H1 (cell line): ENCODE measurements around the gene FAM161A. TPM values are rescaled to one million over a fixed set of nuclear protein-coding genes. Genes with fewer than 3 reads are reported as not detected.

Experiments used
- CTCF ChIA-PET: fragments of 300-600 bp; sonication (Branson Sonifier 250); formaldehyde crosslinking; loops from one replicate; lab custom pipeline; 2021; ENCODE audit not compliant: partially characterized antibody; lab: Charles Lee
- POLR2A ChIA-PET: fragments of 300-600 bp; sonication (Branson Sonifier 250); formaldehyde crosslinking; loops from one replicate; lab custom pipeline; 2021; ENCODE audit warnings: inconsistent platforms; ENCODE audit not compliant: partially characterized antibody; lab: Charles Lee
- DNase-seq, 2 experiments: peaks; one replicate each; pipeline versions ENCODE4 v3.0.0 to v3.0.0-alpha.2; 2010 to 2022; ENCODE audit warnings: low spot score in 2 of 2, low read depth in 1 of 2, mixed read lengths in 1 of 2
- FAIRE-seq: peaks from 2 replicates; lab custom pipeline; 2011; peaks lifted over from hg19 to GRCh38; lab: Jason Lieb, UNC
- H2AFZ ChIP-seq: 2 replicates; pipeline ENCODE4 v1.8.1; 2012; ENCODE audit warnings: low read length, inconsistent platforms
- H2AK5ac ChIP-seq: 2 replicates; pipeline ENCODE4 v1.6.1; 2013; ENCODE audit warnings: low read depth, low read length
- H2BK120ac ChIP-seq: replicated peaks from 2 replicates; pipeline ENCODE3; 2013; ENCODE audit warnings: low read depth, low read length, inconsistent platforms
- H2BK12ac ChIP-seq: 2 replicates; pipeline ENCODE4 v1.6.1; 2013; ENCODE audit warnings: low read depth, low read length
- H2BK15ac ChIP-seq: 2 replicates; pipeline ENCODE4 v1.6.1; 2013; ENCODE audit warnings: low read length
- H2BK20ac ChIP-seq: 2 replicates; pipeline ENCODE4 v1.6.1; 2013; ENCODE audit warnings: low read length
- H2BK5ac ChIP-seq: 2 replicates; pipeline ENCODE4 v1.6.1; 2013; ENCODE audit warnings: low read depth, low read length
- H3K14ac ChIP-seq: 2 replicates; pipeline ENCODE4 v1.6.1; 2013; ENCODE audit warnings: inconsistent platforms; ENCODE audit not compliant: insufficient read length
- H3K18ac ChIP-seq: 2 replicates; pipeline ENCODE4 v1.6.1; 2013; ENCODE audit warnings: low read length; ENCODE audit errors: extremely low read depth
- H3K23ac ChIP-seq: 2 replicates; pipeline ENCODE4 v1.6.1; 2013; ENCODE audit warnings: inconsistent platforms; ENCODE audit not compliant: insufficient read length
- H3K23me2 ChIP-seq: 2 replicates; pipeline ENCODE4 v1.6.1; 2013; ENCODE audit warnings: low read depth, low read length
- H3K27ac ChIP-seq: 2 replicates; pipeline ENCODE4 v1.6.1; 2011; ENCODE audit warnings: low read depth, low read length, inconsistent platforms
- H3K27me3 ChIP-seq, 4 experiments: replicated peaks in 1 of 4; 1 replicate in 1 of 4; 2 replicates in 3 of 4; pipeline versions ENCODE4 v1.6.1 to v1.8.1; 2011 to 2013; ENCODE audit warnings: low read length in 3 of 4, mild to moderate bottlenecking in 3 of 4, inconsistent platforms in 2 of 4, mixed read lengths in 2 of 4, moderate library complexity in 1 of 4; ENCODE audit not compliant: control insufficient read depth in 3 of 4, insufficient read depth in 3 of 4; ENCODE audit errors: extremely low read depth in 1 of 4
- H3K36me3 ChIP-seq, 4 experiments: 2 replicates each; pipeline versions ENCODE4 v1.6.1 to v1.8.1; 2011 to 2013; ENCODE audit warnings: mild to moderate bottlenecking in 4 of 4, low read length in 3 of 4, moderate library complexity in 2 of 4, control low read depth in 1 of 4, inconsistent platforms in 1 of 4; ENCODE audit not compliant: insufficient read depth in 4 of 4, control insufficient read depth in 2 of 4
- H3K4ac ChIP-seq: replicated peaks from 2 replicates; pipeline ENCODE3; 2013; ENCODE audit warnings: low read length, low read depth, mixed read lengths, inconsistent platforms; ENCODE audit not compliant: insufficient read length
- H3K4me1 ChIP-seq, 4 experiments: replicated peaks in 1 of 4; 1 replicate in 1 of 4; 2 replicates in 3 of 4; pipeline versions ENCODE4 v1.6.1 to v1.8.1; 2011 to 2013; ENCODE audit warnings: low read length in 3 of 4, inconsistent platforms in 2 of 4, mixed read lengths in 1 of 4; ENCODE audit not compliant: insufficient read depth in 4 of 4, control insufficient read depth in 3 of 4
- H3K4me2 ChIP-seq, 2 experiments: 2 replicates each; pipeline versions ENCODE4 v1.6.1 to v1.8.1; 2011 to 2013; ENCODE audit warnings: low read depth in 2 of 2, low read length in 2 of 2, control low read depth in 1 of 2, inconsistent platforms in 1 of 2, mild to moderate bottlenecking in 1 of 2; ENCODE audit not compliant: insufficient read depth in 1 of 2
- H3K4me3 ChIP-seq, 4 experiments: fragments of 200-600, 300-600 bp in 1 of 4; sonication (generic), shearing (Covaris generic), sonication (Bioruptor Twin) in 1 of 4; 2 replicates each; pipeline versions ENCODE4 v1.5.1 to v1.8.1; 2011 to 2016; ENCODE audit warnings: low read length in 4 of 4, low read depth in 3 of 4, control low read depth in 2 of 4, inconsistent platforms in 2 of 4, mild to moderate bottlenecking in 2 of 4, mixed read lengths in 1 of 4, moderate library complexity in 1 of 4; ENCODE audit not compliant: insufficient read depth in 2 of 4; ENCODE audit errors: extremely low read depth in 1 of 4
- H3K56ac ChIP-seq: replicated peaks from 2 replicates; pipeline ENCODE3; 2013; ENCODE audit warnings: low read depth, mild to moderate bottlenecking, mixed read lengths, low read length, inconsistent platforms; ENCODE audit not compliant: insufficient read length
- H3K79me1 ChIP-seq: 2 replicates; pipeline ENCODE4 v1.6.1; 2013; ENCODE audit warnings: low read depth, low read length, control low read depth
- H3K79me2 ChIP-seq, 2 experiments: 2 replicates each; pipeline versions ENCODE4 v1.6.1 to v1.8.1; 2012 to 2013; ENCODE audit warnings: low read length in 2 of 2, mild to moderate bottlenecking in 2 of 2, inconsistent platforms in 1 of 2; ENCODE audit not compliant: insufficient read depth in 2 of 2, control insufficient read depth in 1 of 2
- H3K9ac ChIP-seq, 4 experiments: replicated peaks in 1 of 4; 1 replicate in 1 of 4; 2 replicates in 3 of 4; pipeline versions ENCODE4 v1.6.1 to v1.8.1; 2011 to 2013; ENCODE audit warnings: low read depth in 3 of 4, low read length in 3 of 4, control low read depth in 2 of 4, mild to moderate bottlenecking in 2 of 4, moderate library complexity in 2 of 4, inconsistent platforms in 1 of 4; ENCODE audit errors: extremely low read depth in 1 of 4
- H3K9me3 ChIP-seq, 2 experiments: 2 replicates each; pipeline versions ENCODE4 v1.6.1 to v1.8.1; 2012 to 2013; ENCODE audit warnings: mild to moderate bottlenecking in 2 of 2, moderate library complexity in 2 of 2, control low read depth in 1 of 2, inconsistent platforms in 1 of 2, low read depth in 1 of 2, low read length in 1 of 2, mixed read lengths in 1 of 2; ENCODE audit not compliant: insufficient read depth in 2 of 2
- H4K20me1 ChIP-seq, 2 experiments: replicated peaks in 1 of 2; 2 replicates each; pipeline versions ENCODE3 to v1.8.1; 2011 to 2013; ENCODE audit warnings: inconsistent platforms in 2 of 2, low read length in 2 of 2, mild to moderate bottlenecking in 1 of 2; ENCODE audit not compliant: insufficient read depth in 2 of 2, control insufficient read depth in 1 of 2
- H4K5ac ChIP-seq: 2 replicates; pipeline ENCODE4 v1.6.1; 2013; ENCODE audit warnings: low read length, low read depth, mixed read lengths, inconsistent platforms; ENCODE audit not compliant: insufficient read length
- H4K8ac ChIP-seq: 2 replicates; pipeline ENCODE4 v1.8.0; 2013; ENCODE audit warnings: mild to moderate bottlenecking, moderate library complexity, low read length, inconsistent platforms; ENCODE audit not compliant: insufficient read depth; ENCODE audit errors: extremely low read depth
- H4K91ac ChIP-seq: replicated peaks from 2 replicates; pipeline ENCODE3; 2013; ENCODE audit warnings: low read length, mixed read lengths, inconsistent platforms; ENCODE audit not compliant: insufficient read length
- CHD1 ChIP-seq: IDR thresholded peaks from 2 replicates; pipeline ENCODE4 v1.6.1; 2012; ENCODE audit warnings: low read depth, low read length, improper control_type of control experiment
- CREB1 ChIP-seq: IDR thresholded peaks from 2 replicates; pipeline ENCODE4 v1.6.1; 2012; ENCODE audit warnings: inconsistent platforms
- HDAC2 ChIP-seq, 2 experiments: fragments of 300-600 bp in 1 of 2; sonication (generic) in 1 of 2; IDR thresholded peaks; 2 replicates each; pipeline ENCODE4 v1.6.1; 2011 to 2012; ENCODE audit warnings: low read depth in 2 of 2, low read length in 2 of 2, mild to moderate bottlenecking in 2 of 2, moderate library complexity in 2 of 2, borderline replicate concordance in 1 of 2, inconsistent platforms in 1 of 2
- KDM1A ChIP-seq: fragments of 200-600, 300-600 bp; sonication (generic); IDR thresholded peaks from 2 replicates; pipeline ENCODE4 v1.7.1; 2016; ENCODE audit warnings: mild to moderate bottlenecking, low read length, borderline replicate concordance
- RAD21 ChIP-seq, 2 experiments: IDR thresholded peaks in 1 of 2; conservative IDR thresholded peaks in 1 of 2; 2 replicates each; pipeline ENCODE4 v1.6.1; 2011; ENCODE audit warnings: low read depth in 2 of 2, low read length in 2 of 2, improper control_type of control experiment in 1 of 2, inconsistent platforms in 1 of 2, mild to moderate bottlenecking in 1 of 2, moderate library complexity in 1 of 2
- RNF2 ChIP-seq: fragments of 200-900, 300-1000 bp; sonication (generic); IDR thresholded peaks from 2 replicates; pipeline ENCODE4 v1.7.1; 2016; ENCODE audit warnings: borderline replicate concordance, low read depth, mild to moderate bottlenecking, antibody characterized with exemption, low read length; ENCODE audit not compliant: poor library complexity, severe bottlenecking; ENCODE audit errors: missing control alignments
- TEAD4 ChIP-seq: IDR thresholded peaks from 2 replicates; pipeline ENCODE4 v1.6.1; 2012; ENCODE audit warnings: low read depth, low read length, inconsistent platforms, mixed read lengths
- WGBS, 2 experiments: shearing (Covaris generic) in 1 of 2; methylation state at CpG; one replicate each; pipeline versions ENCODE4 v1.1.6 to v1.1.7; 2013 to 2015; ENCODE audit warnings: low lambda C conversion rate in 2 of 2, mixed read lengths in 2 of 2, inconsistent platforms in 1 of 2, low coverage in 1 of 2, missing lambda C conversion rate in 1 of 2; ENCODE audit not compliant: insufficient replicate concordance in 2 of 2, insufficient coverage in 1 of 2, insufficient read length in 1 of 2; ENCODE audit errors: extremely low coverage in 1 of 2, missing lambda C conversion rate in 1 of 2; 5-methylcytosine and 5-hydroxymethylcytosine counted together
- polyA plus RNA-seq, 7 experiments: library from polyadenylated mRNA; depleted of rRNA in 3 of 7; stranded (reverse) in 5 of 7; unstranded in 2 of 7; fragments of >200 nt in 5 of 7; fragments of 200-250 nt in 2 of 7; gene quantifications; 1 replicate in 5 of 7; 2 replicates in 1 of 7; 4 replicates in 1 of 7; pipeline versions ENCODE4 v1.2.1 to v1.2.3, GENCODE V29; 2011 to 2013; ENCODE audit warnings: missing spikeins in 2 of 7, mixed read lengths in 2 of 7
- total RNA-seq: library from RNA; stranded (reverse); fragmentation: NEBNext Ultra II Directional; extraction: Animal tissue kit (Norgen Biotek cat#: 25700); gene quantifications from 2 replicates; pipeline ENCODE4 v1.2.1, GENCODE V29; 2021
- TF ChIP-seq, protein P1 (sequence below): IDR thresholded peaks from 2 replicates; pipeline ENCODE4 v1.6.1; 2012; ENCODE audit warnings: inconsistent platforms

Gene FAM161A
- total and polyA plus RNA-seq, 2 of the 8 experiments (the other 6 are each of a cell fraction or from before 2014, with no cell fraction given) = 1.6 to 9.7 TPM

GRCh38 chr2:61862085-61862484 is 8.2 kb upstream of the FAM161A start:
- H3K4me2 ChIP-seq = no peak overlapping the region
- H3K18ac ChIP-seq = no peak overlapping the region
- ChIA-PET CTCF (interaction anchor here (0.6 kb wide), 1 partner anchor 39 kb away, joined by 3 read pairs; no protein-coding TSS in a partner anchor), POLR2A (interaction anchor here (1.5 kb wide), 1 partner anchor 9 kb away, joined by 5 read pairs; no protein-coding TSS in a partner anchor)
- no peak overlapping the region for H4K5ac ChIP-seq
- H3K27ac ChIP-seq = no peak overlapping the region
- H3K4me1 ChIP-seq = no peaks in the 10 kb centered on the region
- no peak overlapping the region for H3K14ac ChIP-seq
- no peak overlapping the region for H2BK5ac ChIP-seq
- WGBS, 2 experiments = 95% methylated on average over 5 of the region's 5 CpGs; no CpG with 5 or more reads in 1 of the 2 experiments
- no peak overlapping the region for H2BK15ac ChIP-seq
- H2AFZ ChIP-seq = no peak overlapping the region
- H3K9me3 ChIP-seq = no peaks in the 10 kb centered on the region
- DNase-seq (no peak), FAIRE-seq (no peak)
- no peak overlapping the region for H3K9ac ChIP-seq
- no peak overlapping the region for H3K56ac ChIP-seq
- no peak overlapping the region for H4K8ac ChIP-seq
- H3K36me3 ChIP-seq = peaks cover 0 to 18% (median 3%) of the 10 kb centered on the region in 4 experiments; a peak in 4 of 8 replicates
- no peak overlapping the region for H3K4ac ChIP-seq
- H3K79me1 ChIP-seq = no peaks in the 10 kb centered on the region
- no peak overlapping the region for H2AK5ac ChIP-seq
- H2BK120ac ChIP-seq = no peak overlapping the region
- H2BK20ac ChIP-seq = no peak overlapping the region
- H3K23ac ChIP-seq = no peak overlapping the region
- H3K4me3 ChIP-seq = no peak overlapping the region
- H3K23me2 ChIP-seq = no peaks in the 10 kb centered on the region
- no peaks in the 10 kb centered on the region for H3K79me2 ChIP-seq
- H4K91ac ChIP-seq = no peak overlapping the region
- no peak overlapping the region for H2BK12ac ChIP-seq
- H4K20me1 ChIP-seq = peaks cover 0 to 2% of the 10 kb centered on the region in 2 experiments
- TF ChIP-seq HDAC2 (IDR thresholded peaks at IDR 0.05; ENCODE audit: borderline replicate concordance in 1 of 2, low read depth in 2 of 2, low read length in 2 of 2) (no peak), RAD21 (IDR thresholded peaks at IDR 0.05 in 1 of 2, conservative IDR thresholded peaks at IDR 0.05 in 1 of 2; ENCODE audit: low read depth in 2 of 2, low read length in 2 of 2) (no peak), RNF2 (no peak), CREB1 (no peak), CHD1 (no peak), TEAD4 (no peak), KDM1A (no peak)
- TF ChIP-seq, protein P1, sequence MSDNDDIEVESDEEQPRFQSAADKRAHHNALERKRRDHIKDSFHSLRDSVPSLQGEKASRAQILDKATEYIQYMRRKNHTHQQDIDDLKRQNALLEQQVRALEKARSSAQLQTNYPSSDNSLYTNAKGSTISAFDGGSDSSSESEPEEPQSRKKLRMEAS = no peak
- no peaks in the 10 kb centered on the region for H3K27me3 ChIP-seq
